NCI-H526 treated with DMSO at 0.1 percent for 48 hours (cell line): Measurements from ENCODE around the gene ICAM1.

Source experiments
- DNase-seq: peaks from one replicate; lab custom pipeline; 2025; lab: John Stamatoyannopoulos, UW

ICAM1 gene

GRCh38 chr19:10321874-10322835 lies 51.2 kb downstream of the ICAM1 start:
- no peak for DNase-seq

DNA sequence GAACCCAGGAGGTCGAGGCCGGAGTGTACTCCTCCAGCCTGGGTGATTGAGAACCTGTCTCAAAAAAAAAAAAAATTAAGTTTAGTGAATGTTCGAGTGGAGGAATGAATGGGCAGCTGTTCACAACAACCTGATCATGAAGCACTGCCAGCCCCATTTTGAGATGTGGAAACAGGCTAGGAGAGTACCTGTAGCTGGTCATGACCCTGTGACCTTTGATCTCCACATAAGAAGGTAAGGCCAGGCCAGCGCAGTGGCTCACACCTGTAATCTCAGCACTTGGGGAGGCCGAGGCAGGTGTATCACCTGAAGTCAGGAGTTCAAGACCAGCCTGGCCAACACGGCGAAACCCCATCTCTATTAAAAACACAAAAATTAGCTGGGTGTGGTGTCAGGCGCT lies 54.8 kb downstream of the ICAM1 start:
- no peak for DNase-seq

DNA sequence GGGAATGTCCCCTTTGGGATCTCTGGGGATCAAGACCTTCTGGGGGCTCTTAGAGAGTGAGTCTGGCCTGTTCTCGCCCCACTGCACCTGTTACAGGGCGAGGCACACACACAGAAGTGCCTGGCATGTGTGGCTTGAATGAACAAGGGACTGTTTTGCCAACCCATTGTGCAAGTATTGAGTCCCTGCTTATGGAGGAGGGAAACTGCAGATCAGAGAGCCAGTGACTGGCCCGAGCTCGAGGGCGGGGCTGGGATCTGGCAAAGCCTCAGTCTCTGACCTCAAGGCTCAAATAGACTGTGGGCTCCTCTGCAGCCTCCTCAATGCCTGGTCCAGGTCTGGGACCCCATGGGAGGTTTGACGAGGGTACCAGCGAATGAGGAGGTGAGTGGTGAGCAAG lies 56.9 kb downstream of the ICAM1 start:
- DNase-seq = no peak

DNA sequence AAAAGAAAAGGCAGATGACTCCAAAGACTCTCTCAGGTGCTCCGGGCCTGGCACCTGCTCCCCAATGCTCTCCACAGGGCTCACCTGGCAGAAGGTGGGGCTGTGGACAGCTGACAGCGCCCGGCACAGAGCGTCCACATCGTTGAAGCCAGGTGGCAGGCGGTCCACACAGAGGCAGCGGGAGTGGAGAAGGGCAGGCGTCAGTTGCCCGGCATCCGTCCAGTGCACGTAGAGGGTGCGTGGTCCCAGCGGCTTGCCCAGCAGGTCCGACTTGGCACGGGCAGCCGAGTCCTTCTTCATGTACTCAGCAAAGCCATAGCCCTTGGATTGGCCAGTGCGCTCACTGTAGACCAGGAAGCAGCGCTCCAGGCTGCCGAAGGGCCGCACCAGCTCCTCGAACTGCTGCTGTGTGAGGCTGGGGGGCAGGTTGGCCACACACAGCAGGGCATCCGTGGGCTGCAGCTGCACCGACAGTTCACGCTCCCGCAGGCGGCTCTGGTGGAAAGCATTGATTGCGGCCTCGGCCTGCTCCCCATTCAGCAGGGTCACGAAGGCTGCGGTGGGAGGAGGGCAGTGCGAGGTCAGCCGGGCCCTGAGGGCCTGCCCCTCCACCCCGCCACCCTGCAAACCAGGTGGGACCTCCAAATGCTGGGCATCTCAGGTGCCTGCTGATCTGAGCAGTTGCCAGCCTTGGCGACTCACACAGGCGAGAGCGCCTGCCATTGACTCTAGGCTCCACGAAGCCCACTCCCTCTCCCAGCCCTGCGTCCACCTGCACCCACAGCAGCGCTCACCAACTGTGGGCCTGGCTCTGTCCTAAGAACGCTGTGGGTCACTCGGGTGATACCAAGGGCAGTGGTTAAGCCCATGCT lies 57.9 kb downstream of the ICAM1 start:
- no peak for DNase-seq

DNA sequence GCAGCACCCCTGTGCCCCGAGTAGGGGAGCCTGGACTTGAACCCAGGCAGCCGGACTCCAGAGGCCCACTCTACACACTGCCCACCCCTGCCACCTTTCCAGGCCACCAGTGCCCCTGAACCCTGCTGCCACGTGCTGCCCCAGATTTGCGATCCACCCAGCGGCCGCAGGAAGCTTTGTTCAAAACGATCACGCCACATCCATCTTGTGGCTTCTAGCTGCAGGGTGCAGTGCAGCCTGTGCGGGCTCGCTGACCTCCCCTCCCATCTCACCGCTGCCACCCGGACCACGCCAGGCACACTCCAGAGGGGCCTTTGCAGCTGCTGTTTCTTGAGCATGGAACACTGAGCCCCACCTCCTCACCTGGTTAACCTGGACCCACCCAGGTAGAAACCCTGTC lies 58.6 kb downstream of the ICAM1 start:
- no peak for DNase-seq

- no peak for DNase-seq
Measured at GRCh38 chr19:10332158-10332964, 61.4 kb downstream of the ICAM1 start.

- peak; percentile 79 for DNase-seq
Measured at GRCh38 chr19:10332965-10333757, 62.2 kb downstream of the ICAM1 start, which contains the start of gene RAVER1. TSS of gene RAVER1 (minus strand) at chr19:10333529. CDS start at chr19:10333507, 22 bp downstream.

DNA sequence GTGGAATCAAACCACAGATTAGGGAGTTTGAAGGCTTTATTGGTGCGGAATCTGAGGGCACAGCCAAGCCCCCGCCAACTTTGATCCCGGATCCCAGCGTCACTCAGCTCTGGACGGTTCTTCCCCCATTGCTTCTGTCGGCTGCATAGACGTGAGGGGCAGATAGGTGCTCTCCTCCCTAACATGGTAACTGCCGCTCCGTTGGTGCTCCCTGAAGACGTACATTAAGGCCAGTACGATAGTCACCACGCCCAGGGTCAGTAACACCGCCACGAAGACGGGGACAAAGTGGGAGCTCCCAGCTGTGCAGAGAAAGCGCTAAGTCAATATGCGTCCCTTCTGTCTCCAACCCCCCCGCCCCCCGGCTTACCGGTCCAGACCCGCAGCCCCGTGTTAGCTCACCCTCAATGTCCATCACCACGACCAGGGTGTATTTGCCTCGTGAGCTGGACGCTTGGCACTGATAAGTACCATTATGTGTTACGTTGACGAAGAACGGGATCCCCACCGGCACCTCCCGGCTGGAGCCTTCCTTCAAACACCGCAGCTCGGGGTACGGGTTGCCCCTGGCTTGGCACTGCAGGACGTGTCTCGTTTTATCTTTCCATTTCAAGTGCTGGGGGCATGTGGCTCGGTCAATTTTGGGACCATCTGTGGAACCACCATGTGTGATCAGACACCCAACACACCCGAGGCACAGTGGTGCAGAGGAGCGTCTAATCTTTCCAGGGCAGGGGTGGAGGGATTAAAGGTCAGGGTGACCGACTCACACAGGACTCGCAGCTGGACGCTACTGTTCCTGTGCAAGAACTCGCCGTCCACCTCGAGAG lies 63.1 kb downstream of the ICAM1 start:
- DNase-seq = no peak

DNA sequence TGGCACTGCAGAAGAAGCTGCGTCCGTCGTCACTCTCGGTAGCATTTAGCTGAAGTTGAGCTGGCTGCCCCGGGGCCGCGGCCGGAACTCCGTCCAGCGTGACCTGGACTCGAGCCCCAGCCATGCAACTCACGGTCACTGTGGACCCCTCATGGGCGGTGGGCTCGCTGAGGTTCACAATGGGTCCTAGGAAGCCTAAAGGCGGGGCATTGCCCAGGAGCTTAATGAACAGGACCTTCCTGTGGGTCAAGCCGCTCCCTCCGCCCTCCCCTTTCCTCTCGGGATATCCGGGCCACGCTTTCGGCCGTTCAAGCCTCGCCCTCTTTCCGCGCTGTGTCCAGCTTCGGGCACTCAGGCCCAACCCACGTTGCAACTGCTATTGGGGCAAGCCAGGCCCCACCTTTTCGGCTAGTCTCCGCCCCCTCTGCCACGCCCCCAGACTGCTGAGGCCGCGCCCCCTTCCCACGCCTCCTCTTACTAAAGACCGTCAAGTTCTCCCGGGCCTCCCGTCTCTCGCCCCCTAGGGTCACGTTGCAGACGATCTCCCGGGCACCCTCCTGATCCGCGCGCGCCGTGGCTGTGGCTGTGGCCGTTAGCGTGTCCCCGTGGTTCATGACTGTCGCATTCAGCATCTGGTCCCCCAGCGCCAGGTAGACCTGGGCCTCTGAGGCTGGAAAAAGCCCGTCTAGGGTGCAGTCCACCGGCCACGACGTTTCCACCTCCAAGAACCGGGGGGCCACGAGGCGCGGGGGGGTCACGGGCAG lies 63.9 kb downstream of the ICAM1 start:
- no peak for DNase-seq

- no peak for DNase-seq
Measured at GRCh38 chr19:10335352-10335985, 64.5 kb downstream of the ICAM1 start.
